PFSK-1 (cell line): ENCODE results near the gene SUSD6.

ENCODE experiments used
- FOXP2 ChIP-seq: optimal IDR thresholded peaks from 2 replicates; pipeline ENCODE3; 2011; ENCODE audit warnings: borderline replicate concordance, control low read depth, inconsistent platforms; ENCODE audit not compliant: insufficient read depth; ENCODE audit errors: extremely low read length, extremely low read depth
- POLR2AphosphoS5 ChIP-seq: IDR thresholded peaks from 2 replicates; pipeline ENCODE4 v1.6.1; 2012; ENCODE audit warnings: low read depth, mild to moderate bottlenecking, control low read depth, low read length, moderate library complexity
- REST ChIP-seq, 2 experiments: IDR thresholded peaks; 2 replicates each; pipeline versions ENCODE4 v1.6.1 to v1.8.0; 2011 to 2012; ENCODE audit warnings: low read depth in 2 of 2, low read length in 2 of 2, control low read depth in 1 of 2, inconsistent platforms in 1 of 2, mild to moderate bottlenecking in 1 of 2, moderate library complexity in 1 of 2; ENCODE audit not compliant: insufficient read depth in 1 of 2
- SIN3A ChIP-seq: IDR thresholded peaks from 2 replicates; pipeline ENCODE4 v1.6.1; 2012; ENCODE audit warnings: mild to moderate bottlenecking, low read length, moderate library complexity, borderline replicate concordance; ENCODE audit not compliant: insufficient read depth
- TAF1 ChIP-seq: IDR thresholded peaks from 2 replicates; pipeline ENCODE4 v1.6.1; 2012; ENCODE audit warnings: low read length, control low read depth, borderline replicate concordance; ENCODE audit not compliant: insufficient read depth

The SUSD6 gene

GRCh38 chr14:69671365-69672030 lies 60.1 kb downstream of the SUSD6 start:
- TF ChIP-seq SIN3A (no peak), TAF1 (no peak), POLR2AphosphoS5 (no peak), REST (IDR thresholded peaks at IDR 0.05; ENCODE audit: insufficient read depth in 1 of 2, low read depth in 2 of 2, low read length in 2 of 2) (no peak), FOXP2 (no peak)

GRCh38 chr14:69672356-69672755 lies 61.0 kb downstream of the SUSD6 start:
- TF ChIP-seq FOXP2 (no peak), SIN3A (no peak), REST (IDR thresholded peaks at IDR 0.05; ENCODE audit: insufficient read depth in 1 of 2, low read depth in 2 of 2, low read length in 2 of 2) (no peak), TAF1 (no peak), POLR2AphosphoS5 (no peak)

GRCh38 chr14:69673104-69673503 lies 61.7 kb downstream of the SUSD6 start:
- TF ChIP-seq FOXP2 (no peak), TAF1 (no peak), POLR2AphosphoS5 (no peak), SIN3A (no peak)

GRCh38 chr14:69673578-69674305 lies 62.3 kb downstream of the SUSD6 start:
- TF ChIP-seq TAF1 (no peak), FOXP2 (no peak), POLR2AphosphoS5 (no peak), SIN3A (no peak), REST (IDR thresholded peaks at IDR 0.05; ENCODE audit: insufficient read depth in 1 of 2, low read depth in 2 of 2, low read length in 2 of 2) (no peak)

- TF ChIP-seq POLR2AphosphoS5 = no peak
- TF ChIP-seq REST (IDR thresholded peaks at IDR 0.05; ENCODE audit: insufficient read depth in 1 of 2, low read depth in 2 of 2, low read length in 2 of 2) = no peak
- TF ChIP-seq SIN3A = no peak
- TF ChIP-seq FOXP2 = no peak
- no peak for TF ChIP-seq TAF1
Observed at GRCh38 chr14:69674546-69675244, 63.3 kb downstream of the SUSD6 start.
